HepG2 (cell line): ENCODE measurements around the gene ILDR2. TPM values are rescaled to one million over a fixed set of nuclear protein-coding genes. Genes with fewer than 3 reads are reported as not detected.

ENCODE experiments used
- BRCA1 ChIP-seq: sonication (generic); formaldehyde crosslinking; IDR thresholded peaks from 2 replicates; pipeline ENCODE4 v1.4.0; 2020; ENCODE audit warnings: missing genetic modification reagents
- BRD4 ChIP-seq: sonication (generic); formaldehyde crosslinking; IDR thresholded peaks from 2 replicates; pipeline ENCODE4 v1.4.0; 2020; ENCODE audit warnings: missing genetic modification reagents
- BRF2 ChIP-seq: sonication (generic); formaldehyde crosslinking; IDR thresholded peaks from 2 replicates; pipeline ENCODE4 v1.8.1; 2022; ENCODE audit warnings: mild to moderate bottlenecking, missing genetic modification reagents
- CEBPG ChIP-seq: IDR thresholded peaks from 2 replicates; pipeline ENCODE4 v1.6.1; 2016
- DMAP1 ChIP-seq: IDR thresholded peaks from 2 replicates; pipeline ENCODE4 v1.6.1; 2016
- ETV5 ChIP-seq: IDR thresholded peaks from 2 replicates; pipeline ENCODE4 v1.6.1; 2018; ENCODE audit warnings: missing biosample characterization, missing genetic modification reagents, inconsistent platforms, borderline replicate concordance
- HNRNPH1 ChIP-seq: fragments of 200-400 bp; formaldehyde crosslinking; optimal IDR thresholded peaks from 2 replicates; pipeline ENCODE3; 2017; ENCODE audit warnings: mild to moderate bottlenecking, low read depth, low read length
- JUND ChIP-seq: sonication (generic); formaldehyde crosslinking; IDR thresholded peaks from 2 replicates; pipeline ENCODE4 v1.8.0; 2022; ENCODE audit warnings: mild to moderate bottlenecking, missing genetic modification reagents
- KAT8 ChIP-seq: IDR thresholded peaks from 2 replicates; pipeline ENCODE4 v1.6.1; 2016; ENCODE audit warnings: missing genetic modification reagents, missing compliant biosample characterization
- LCORL ChIP-seq, 2 experiments: fragments of 450-650 bp in 1 of 2; sonication (generic) in 1 of 2; formaldehyde crosslinking in 1 of 2; IDR thresholded peaks; 2 replicates each; pipeline versions ENCODE4 v1.5.0 to v1.6.1; 2017 to 2020; ENCODE audit warnings: antibody characterized with exemption in 1 of 2, missing genetic modification reagents in 1 of 2
- MZF1 ChIP-seq: sonication (generic); formaldehyde crosslinking; IDR thresholded peaks from 2 replicates; pipeline ENCODE4 v1.8.1; 2023; ENCODE audit warnings: mild to moderate bottlenecking, missing genetic modification reagents, borderline replicate concordance
- NR0B2 ChIP-seq: sonication (generic); formaldehyde crosslinking; IDR thresholded peaks from 2 replicates; pipeline ENCODE4 v1.4.0; 2020; ENCODE audit warnings: mild to moderate bottlenecking, missing genetic modification reagents
- PRDM4 ChIP-seq: sonication (generic); formaldehyde crosslinking; IDR thresholded peaks from 2 replicates; pipeline ENCODE4 v1.9.0; 2021; ENCODE audit warnings: missing genetic modification reagents, borderline replicate concordance
- SAFB2 ChIP-seq: sonication (generic); formaldehyde crosslinking; IDR thresholded peaks from 2 replicates; pipeline ENCODE4 v1.5.1; 2020; ENCODE audit warnings: missing genetic modification reagents, low read depth, mild to moderate bottlenecking, borderline replicate concordance
- SATB2 ChIP-seq: sonication (generic); formaldehyde crosslinking; IDR thresholded peaks from 2 replicates; pipeline ENCODE4 v1.5.0; 2020; ENCODE audit warnings: missing genetic modification reagents
- SMARCE1 ChIP-seq: fragments of 450-650 bp; IDR thresholded peaks from 2 replicates; pipeline ENCODE4 v1.6.1; 2017; ENCODE audit warnings: borderline replicate concordance
- TBX3 ChIP-seq: fragments of 450-650 bp; IDR thresholded peaks from 2 replicates; pipeline ENCODE4 v1.6.1; 2017; ENCODE audit warnings: antibody characterized with exemption, mild to moderate bottlenecking, inconsistent platforms, borderline replicate concordance
- ZBTB7B ChIP-seq: sonication (generic); formaldehyde crosslinking; IDR thresholded peaks from 2 replicates; pipeline ENCODE4 v1.4.0; 2020; ENCODE audit warnings: missing genetic modification reagents
- ZNF337 ChIP-seq: sonication (generic); formaldehyde crosslinking; IDR thresholded peaks from 2 replicates; pipeline ENCODE4 v1.5.1; 2020; ENCODE audit warnings: missing genetic modification reagents, low read depth, mild to moderate bottlenecking, borderline replicate concordance
- ZNF432 ChIP-seq: sonication (generic); formaldehyde crosslinking; IDR thresholded peaks from 2 replicates; pipeline ENCODE4 v1.5.0; 2020; ENCODE audit warnings: missing genetic modification reagents, mild to moderate bottlenecking, borderline replicate concordance
- ZNF510 ChIP-seq: sonication (generic); formaldehyde crosslinking; IDR thresholded peaks from 2 replicates; pipeline ENCODE4 v1.4.0; 2020; ENCODE audit warnings: low read depth, mild to moderate bottlenecking, missing genetic modification reagents
- ZNF572 ChIP-seq: sonication (generic); formaldehyde crosslinking; IDR thresholded peaks from 2 replicates; pipeline ENCODE4 v1.5.1; 2020; ENCODE audit warnings: mild to moderate bottlenecking, missing genetic modification reagents
- ZNF619 ChIP-seq: sonication (generic); formaldehyde crosslinking; IDR thresholded peaks from 2 replicates; pipeline ENCODE4 v1.4.0; 2020; ENCODE audit warnings: mild to moderate bottlenecking, missing genetic modification reagents
- ZNF703 ChIP-seq: sonication (generic); formaldehyde crosslinking; IDR thresholded peaks from 2 replicates; pipeline ENCODE4 v1.5.1; 2020; ENCODE audit warnings: missing genetic modification reagents, mild to moderate bottlenecking, moderate library complexity, borderline replicate concordance
- ZNF891 ChIP-seq: sonication (generic); formaldehyde crosslinking; IDR thresholded peaks from 2 replicates; pipeline ENCODE4 v1.5.0; 2020; ENCODE audit warnings: mild to moderate bottlenecking, missing genetic modification reagents
- polyA plus RNA-seq, 8 experiments: library from polyadenylated mRNA; depleted of rRNA in 3 of 8; stranded (reverse) in 7 of 8; unstranded in 1 of 8; fragments of >200 nt; fragmentation: Illumina TruSeq in 4 of 8; extraction: Trizol in 4 of 8; gene quantifications; 2 replicates each; pipeline versions ENCODE4 v1.2.1 to v1.2.3, GENCODE V29; 2011 to 2016; ENCODE audit warnings: low read depth in 4 of 8, missing spikeins in 1 of 8, mixed read lengths in 1 of 8; ENCODE audit not compliant: insufficient read depth in 1 of 8
- total RNA-seq, 5 experiments: library from RNA; depleted of rRNA; stranded (reverse); fragments of >200 nt; fragmentation: Illumina TruSeq; extraction: Trizol; gene quantifications; 2 replicates each; pipeline ENCODE4 v1.2.3, GENCODE V29; 2016; ENCODE audit warnings: low read depth in 1 of 5

Gene ILDR2
- total and polyA plus RNA-seq, 2 of the 13 experiments (the other 11 are each of a cell fraction or from before 2014, with no cell fraction given) = 0.04 TPM; not detected in 1

- TF ChIP-seq ZNF572 (CRISPR knock-in tag) = no peak
- no peak for TF ChIP-seq ZNF703 (CRISPR knock-in tag)
- no peak; the same call in 1 of the 2 replicates for TF ChIP-seq PRDM4
- no peak for TF ChIP-seq ZNF891 (CRISPR knock-in tag)
- no peak for TF ChIP-seq JUND (CRISPR knock-in tag)
- TF ChIP-seq KAT8 (CRISPR knock-in tag) = peak; percentile 79
- no peak for TF ChIP-seq SATB2 (CRISPR knock-in tag)
- no peak for TF ChIP-seq ZNF432
- TF ChIP-seq BRF2 (CRISPR knock-in tag) = peak; percentile 32; the same call in 1 of the 2 replicates
- TF ChIP-seq CEBPG (CRISPR knock-in tag) = no peak; the same call in 1 of the 2 replicates
- 0 out of 2 replicates have a peak, but pooled peaks have one; percentile 6 for TF ChIP-seq NR0B2 (CRISPR knock-in tag)
- peak; percentile 71 for TF ChIP-seq ETV5 (CRISPR knock-in tag)
- TF ChIP-seq ZNF337 (CRISPR knock-in tag) = peak; percentile 80; the same call in 1 of the 2 replicates
- no peak for TF ChIP-seq MZF1 (CRISPR knock-in tag)
- TF ChIP-seq BRD4 (CRISPR knock-in tag) = 0 out of 2 replicates have a peak, but pooled peaks have one; percentile 49
- no peak; the same call in 1 of the 2 replicates for TF ChIP-seq BRCA1
- peak; percentile 64; the same call in 1 of the 2 replicates for TF ChIP-seq ZBTB7B (CRISPR knock-in tag)
- no peak for TF ChIP-seq ZNF619 (CRISPR knock-in tag)
- TF ChIP-seq SMARCE1 = no peak
- no peak for TF ChIP-seq ZNF510 (CRISPR knock-in tag)
- TF ChIP-seq LCORL (IDR thresholded peaks at IDR 0.05) = peak; percentile 94
- TF ChIP-seq LCORL (CRISPR knock-in tag; IDR thresholded peaks at IDR 0.05) = peak; percentile 91
- no peak for TF ChIP-seq HNRNPH1
- peak; percentile 97 for TF ChIP-seq DMAP1 (CRISPR knock-in tag)
- TF ChIP-seq SAFB2 (CRISPR knock-in tag) = no peak; the same call in 1 of the 2 replicates
- TF ChIP-seq TBX3 = peak; percentile 12; the same call in 1 of the 2 replicates
Observed at GRCh38 chr1:166875734-166876539, 99.4 kb downstream of the ILDR2 start, which contains the start of gene TADA1 (continued).
